OCI-M2 (cell line): ENCODE data around the gene INTS14.
"Not testable (repeated sequence)": the region's sequence is repeated elsewhere in the genome, so short reads cannot be mapped to it uniquely, and the experiment has no call there.

ENCODE experiments used
- DNase-seq: peaks from one replicate; lab custom pipeline; 2025; ENCODE audit not compliant: unreplicated experiment; lab: John Stamatoyannopoulos, UW

The INTS14 gene

DNA sequence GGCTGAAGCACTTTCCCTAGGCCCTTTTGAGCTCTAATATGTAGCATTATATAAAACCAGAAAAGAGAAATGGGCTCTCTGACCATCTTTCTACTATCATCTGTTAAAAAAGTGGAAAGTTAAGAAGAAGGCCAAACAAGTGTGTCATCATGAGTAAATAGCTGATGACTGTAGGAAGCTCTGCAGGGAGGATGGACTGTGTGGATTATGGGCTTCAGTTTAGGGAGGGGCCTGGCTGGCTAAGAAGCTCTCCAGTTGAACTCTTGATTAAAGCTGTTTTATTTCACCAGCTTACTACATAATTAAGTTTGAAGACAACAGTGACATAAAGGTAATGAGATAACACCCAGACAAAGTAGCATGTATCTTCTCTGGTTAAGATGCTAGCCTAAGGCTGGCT lies 30.6 kb downstream of the INTS14 start:
- no peak for DNase-seq

DNA sequence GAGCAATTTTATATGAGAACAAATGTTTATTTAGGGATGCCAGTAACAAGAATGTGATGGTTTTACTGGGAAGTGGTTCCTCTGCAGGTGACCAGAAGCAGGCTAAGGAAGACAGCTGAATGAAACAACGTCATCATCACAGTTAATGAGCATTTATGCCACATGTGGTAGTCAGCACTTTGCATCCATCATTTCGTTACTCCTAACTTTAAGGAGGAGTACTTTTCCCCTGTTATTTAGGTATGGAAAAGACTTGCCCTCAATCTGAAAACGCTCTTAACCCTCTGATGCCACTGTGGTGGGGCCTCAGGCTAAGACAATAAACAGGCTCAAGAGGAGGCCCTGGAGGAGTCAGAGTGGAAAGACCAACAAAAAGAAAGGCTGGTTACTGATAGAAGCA lies 31.2 kb downstream of the INTS14 start:
- no peak for DNase-seq

DNA sequence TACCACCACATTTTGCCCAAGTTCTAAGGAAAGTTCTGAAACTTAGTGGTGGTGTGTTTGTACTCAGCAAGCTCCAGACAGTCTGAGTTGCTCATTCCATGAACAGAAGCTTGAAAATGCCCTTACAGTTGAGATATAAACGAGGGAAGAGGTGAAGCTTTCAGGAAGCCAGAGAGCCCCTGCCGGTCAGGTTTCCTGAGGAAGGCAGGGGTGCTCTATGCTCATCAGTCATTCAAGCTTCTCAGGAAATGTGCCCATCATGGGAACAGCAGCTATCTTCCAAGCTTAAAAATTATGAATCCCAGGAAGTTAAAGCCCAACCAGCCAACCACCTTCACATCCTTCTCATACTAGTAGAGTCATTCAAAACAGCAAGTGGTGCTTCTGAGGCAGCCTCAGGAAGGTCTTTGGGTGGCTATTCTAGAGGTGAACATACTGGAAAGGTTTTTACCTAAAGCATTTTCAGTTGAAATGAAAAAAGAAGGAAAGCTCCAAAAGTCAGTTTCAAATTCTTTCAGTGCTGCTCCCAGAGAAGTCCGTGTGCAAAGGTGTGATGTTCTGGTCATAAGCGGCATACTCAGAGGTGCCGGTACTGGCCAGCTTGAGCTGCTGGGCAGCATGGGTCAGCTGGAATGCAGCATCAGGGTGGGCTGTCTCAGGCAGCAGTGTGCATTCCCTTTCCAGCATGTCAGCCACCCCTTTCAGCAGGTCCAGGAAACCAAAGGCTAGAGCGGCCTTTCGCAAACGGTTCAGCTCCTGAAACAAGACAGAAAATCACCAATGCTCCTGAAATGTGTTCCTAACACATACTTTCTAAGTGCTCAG lies 31.8 kb downstream of the INTS14 start:
- no peak for DNase-seq

DNA sequence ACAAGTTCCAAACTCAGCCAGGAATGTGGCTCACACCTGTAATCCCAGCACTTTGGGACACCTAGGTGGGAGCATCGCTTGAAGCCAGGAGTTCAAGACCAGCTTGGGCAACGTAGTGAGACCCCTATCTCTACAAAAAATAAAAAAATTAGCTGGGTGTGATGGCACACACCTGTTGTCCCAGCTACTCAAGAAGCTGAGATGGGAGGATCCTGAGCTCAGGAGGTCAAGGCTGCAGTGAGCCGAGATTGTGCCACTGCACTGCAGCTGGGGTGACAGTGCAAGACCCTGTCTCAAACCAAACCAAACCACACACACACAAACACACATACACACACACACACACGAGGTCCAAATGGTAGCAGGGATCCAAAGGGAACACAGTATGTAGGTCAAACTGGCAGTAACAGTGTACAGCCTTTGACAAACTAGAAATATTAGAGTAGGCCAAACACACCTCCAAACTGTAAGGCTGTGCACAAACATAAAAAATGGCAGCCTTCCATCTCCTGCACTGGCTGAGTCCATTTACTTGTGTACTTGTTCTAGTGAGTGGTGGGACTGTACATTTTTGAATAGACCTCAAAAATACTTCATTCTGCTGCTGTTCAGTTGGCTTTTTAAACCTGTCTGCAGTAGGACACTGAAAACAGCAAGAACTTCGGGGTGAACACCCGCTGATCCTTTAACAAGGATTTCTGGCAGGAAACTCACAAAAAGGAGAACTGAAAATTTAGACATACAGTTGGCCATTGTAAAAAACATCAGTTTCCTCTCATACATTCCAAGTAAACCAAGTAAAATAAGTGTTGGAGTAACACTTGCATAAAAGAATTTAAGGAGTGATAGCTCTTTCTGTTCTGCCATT lies 33.6 kb downstream of the INTS14 start:
- no peak for DNase-seq

DNA sequence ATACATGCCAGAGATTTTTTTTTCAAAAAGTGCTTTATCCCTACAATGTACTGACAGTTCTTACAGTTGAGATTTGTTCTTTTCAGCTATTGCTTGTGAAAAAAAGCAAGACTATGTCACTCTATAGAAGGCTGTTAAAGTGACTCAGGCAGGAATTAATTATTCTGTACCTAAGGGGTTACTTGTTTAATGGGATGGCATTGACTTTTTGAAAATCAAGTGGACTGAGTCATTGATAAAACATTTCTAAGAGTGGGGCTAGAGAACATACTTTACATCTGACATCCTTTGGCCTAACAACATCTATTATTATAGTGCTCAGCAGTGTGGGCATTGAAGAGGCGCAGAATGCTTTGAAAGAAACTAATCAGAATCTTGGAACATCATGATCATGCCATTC lies 34.3 kb downstream of the INTS14 start:
- no peak for DNase-seq

DNA sequence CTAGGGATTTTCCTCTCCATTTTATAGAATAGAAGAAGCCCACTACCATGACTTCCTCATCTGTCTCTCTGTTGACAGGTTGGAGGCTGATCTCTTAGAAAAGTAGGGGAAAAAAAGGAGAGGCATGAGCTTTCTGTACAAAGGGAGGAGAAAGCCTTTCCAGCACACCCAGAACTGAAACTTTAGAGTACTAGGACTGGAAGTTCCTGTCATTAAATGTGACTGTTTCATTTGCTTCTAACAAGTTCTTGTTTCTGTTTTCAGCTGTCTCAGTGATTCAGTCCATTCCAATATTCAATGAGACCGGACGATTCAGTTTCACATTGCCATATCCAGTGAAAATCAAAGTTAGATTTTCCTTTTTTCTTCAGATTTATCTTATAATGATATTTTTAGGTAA lies 39.0 kb downstream of the INTS14 start:
- DNase-seq = no peak

DNA sequence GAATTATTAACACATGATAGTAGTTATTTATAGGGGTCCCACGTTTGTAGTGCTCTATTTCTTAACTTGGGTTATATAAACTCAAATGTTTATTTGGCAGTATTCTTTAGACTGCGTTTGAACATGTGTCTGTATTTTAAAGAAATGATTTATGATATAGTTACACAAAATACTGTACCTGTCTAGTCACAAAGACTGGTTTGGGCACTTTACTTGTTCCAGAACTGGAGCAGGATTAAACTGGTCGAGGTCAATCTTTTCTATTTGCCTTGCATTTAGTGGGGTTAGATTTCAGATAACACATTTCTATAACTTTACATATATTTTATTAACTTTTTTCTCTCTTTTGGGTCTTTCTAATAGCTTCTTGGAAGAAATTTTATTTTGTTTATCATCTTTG lies 41.2 kb downstream of the INTS14 start:
- no peak for DNase-seq

DNA sequence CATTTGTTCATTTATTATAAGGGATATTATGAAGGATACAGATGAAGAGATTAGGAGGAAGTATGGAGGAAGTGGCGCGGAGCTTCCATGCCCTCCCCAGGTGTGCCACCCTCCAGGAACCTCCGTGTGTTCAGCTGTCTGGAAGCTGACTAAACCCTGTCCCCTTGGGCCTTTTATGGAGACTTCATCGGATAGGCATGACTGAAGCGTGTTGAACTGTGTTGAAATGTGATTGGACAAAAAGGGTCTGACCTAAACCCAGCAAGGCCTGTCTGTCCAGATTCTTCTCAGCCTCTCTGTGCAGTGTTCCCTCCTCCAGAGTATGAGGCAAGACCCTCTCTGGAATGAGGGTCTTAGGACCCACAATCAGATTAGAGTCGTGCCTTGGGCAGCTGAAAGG lies 49.0 kb downstream of the INTS14 start:
- no peak for DNase-seq

DNA sequence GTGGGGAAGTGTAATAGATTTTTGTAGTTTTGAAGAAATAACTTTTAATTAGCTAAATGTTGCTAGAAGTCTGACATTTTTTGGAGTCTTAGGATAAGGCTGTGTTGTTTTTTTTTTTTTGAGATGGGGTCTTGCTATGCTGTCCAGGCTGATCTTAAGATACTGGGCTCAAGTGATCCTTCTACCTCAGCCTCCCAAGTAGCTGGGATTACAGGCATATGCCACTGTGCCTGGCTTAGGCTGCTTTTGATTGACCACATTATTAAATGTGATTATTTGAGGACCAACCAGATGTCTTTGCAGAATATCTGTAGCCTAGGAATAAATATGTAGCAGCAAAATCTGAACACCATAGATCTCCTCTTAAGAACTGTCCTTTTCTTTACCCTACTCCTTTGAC lies 51.0 kb downstream of the INTS14 start:
- DNase-seq = no peak

DNA sequence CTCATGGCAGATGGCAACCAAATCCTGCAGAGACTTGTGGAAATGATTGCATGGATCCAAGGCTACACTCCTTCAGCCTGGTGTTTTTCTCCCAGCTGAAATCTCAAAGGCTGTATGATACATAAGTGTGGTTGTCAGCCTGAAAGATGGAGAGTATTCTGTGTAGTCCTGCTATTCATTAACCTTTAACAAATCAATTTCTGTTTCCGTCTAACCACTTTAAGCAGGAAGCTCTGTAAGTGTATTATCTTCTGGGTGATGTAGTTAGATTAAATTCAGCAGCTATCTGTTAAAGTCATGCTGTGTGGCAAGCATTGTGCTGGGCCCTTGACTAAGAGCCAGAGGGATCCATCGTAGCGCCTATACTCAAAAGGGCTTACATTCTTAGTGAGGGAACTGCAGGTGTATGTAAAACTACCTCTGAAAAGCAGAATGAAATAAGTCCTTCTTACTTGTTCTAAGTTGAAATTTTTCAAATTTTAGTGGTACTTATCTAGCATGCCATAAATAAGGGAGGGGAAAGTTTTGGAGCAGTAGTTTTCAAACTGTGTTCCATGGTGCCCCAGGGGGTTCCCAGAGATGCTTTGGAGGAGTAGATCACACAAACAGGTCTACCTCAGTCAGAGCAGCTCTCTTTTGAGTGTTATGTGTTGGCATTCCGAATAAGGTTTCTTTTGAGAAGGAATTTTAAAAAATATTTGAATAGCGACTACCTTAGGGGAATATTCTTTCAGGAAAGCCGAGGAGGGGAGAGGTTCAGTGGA lies 51.8 kb downstream of the INTS14 start:
- DNase-seq = no peak

DNA sequence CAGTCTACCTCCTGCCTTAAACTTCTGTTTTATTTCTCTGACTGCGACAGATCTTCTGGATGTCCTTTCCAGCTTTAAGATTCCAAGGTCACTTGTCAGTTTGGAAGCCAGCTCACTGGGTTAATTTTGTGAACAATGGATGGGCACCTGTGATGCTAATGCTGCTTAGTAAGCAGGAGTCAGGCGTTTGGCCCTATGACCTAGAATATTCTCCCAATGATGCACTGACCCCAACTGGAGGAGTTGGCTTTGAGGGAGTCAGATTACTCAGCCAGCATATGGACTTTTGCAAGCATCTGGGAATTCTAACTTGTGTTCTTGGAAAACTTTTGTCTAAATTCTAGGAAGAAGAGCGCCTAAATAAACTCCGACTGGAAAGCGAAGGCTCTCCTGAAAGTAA lies 52.6 kb downstream of the INTS14 start:
- DNase-seq = no peak

DNA sequence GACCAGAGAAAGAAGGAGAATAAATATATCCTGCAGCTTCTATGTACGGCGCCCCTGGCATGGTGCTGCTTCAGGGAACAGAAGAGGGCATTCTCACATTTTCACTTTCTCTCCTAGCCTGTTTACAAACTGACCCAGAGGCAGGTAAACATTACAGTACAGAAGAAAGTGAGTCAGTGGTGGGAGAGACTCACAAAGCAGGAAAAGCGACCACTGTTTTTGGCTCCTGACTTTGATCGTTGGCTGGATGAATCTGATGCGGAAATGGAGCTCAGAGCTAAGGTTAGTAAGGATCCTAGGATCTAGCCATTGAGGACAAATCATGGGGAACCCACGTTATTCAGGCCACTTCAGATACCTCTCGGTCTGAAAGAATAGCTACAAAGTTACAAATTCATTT lies 54.3 kb downstream of the INTS14 start:
- DNase-seq = no peak

DNA sequence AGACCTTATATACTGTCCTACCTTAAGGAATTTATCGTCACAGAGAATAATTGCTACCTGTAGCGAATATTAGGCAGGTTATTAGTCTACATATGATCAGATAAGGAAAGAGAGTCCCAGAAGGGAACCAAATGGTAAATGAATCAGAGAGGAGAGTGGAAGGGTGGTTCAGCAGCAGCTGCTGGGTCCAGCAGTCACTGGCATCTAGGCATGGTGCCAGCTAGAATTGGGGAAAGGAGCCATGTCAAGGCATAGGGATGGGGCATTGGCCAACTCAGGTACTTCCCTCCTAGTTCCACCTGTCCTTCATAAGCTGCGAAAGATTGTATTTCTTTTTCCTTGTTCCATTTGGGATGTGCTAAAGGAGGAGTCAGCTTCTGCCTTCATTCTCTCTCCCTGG lies 57.2 kb downstream of the INTS14 start:
- no peak for DNase-seq

DNA sequence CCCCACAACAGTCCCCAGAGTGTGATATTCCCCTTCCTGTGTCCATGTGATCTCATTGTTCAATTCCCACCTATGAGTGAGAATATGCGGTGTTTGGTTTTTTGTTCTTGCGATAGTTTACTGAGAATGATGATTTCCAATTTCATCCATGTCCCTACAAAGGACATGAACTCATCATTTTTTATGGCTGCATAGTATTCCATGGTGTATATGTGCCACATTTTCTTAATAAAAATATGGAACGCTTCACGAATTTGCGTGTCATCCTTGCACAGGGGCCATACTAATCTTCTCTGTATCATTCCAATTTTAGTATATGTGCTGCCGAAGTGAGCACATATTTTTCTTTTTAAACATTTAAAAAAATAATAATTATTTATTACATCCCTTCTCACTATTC lies 58.1 kb downstream of the INTS14 start:
- not testable (repeated sequence) for DNase-seq

DNA sequence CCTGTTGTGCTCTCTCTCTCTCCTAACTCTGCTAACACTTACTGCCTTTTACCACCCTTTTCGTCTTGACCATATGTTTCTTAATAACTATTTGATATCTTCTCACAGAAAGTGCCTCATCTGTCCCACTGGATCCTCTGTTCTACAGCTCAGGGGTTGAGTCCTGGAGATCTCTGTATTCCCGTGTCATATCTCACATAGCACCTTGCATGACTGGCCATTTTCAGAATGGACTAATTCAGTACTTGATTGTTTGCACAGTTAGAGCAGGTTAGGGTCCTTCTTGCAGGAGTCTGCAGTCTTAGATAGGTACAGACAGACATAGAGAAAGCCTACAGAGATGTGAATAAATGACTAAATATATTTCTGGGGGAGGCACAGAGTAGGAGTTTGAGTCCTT lies 59.7 kb downstream of the INTS14 start:
- DNase-seq = no peak

DNA sequence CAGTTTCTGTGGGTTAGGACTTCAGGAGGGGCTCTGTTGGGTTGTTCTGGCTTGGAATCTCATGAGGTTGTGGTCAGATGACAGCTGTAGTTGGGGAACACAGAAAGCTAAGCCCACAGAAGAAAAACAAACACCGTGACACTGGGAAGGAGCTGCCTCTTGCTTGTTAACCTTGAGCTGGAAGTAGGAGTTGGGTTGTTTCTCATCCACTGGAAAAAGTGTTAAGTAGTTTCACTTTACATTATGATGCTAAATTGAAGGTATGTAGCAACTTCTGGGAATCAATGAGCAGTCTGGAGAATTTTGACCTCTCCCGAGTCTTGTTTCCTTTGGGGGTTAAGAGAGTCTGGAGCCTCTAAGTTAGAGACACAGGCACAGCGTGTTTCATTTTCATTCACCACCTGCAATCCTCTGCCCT lies 60.2 kb downstream of the INTS14 start:
- DNase-seq = no peak

DNA sequence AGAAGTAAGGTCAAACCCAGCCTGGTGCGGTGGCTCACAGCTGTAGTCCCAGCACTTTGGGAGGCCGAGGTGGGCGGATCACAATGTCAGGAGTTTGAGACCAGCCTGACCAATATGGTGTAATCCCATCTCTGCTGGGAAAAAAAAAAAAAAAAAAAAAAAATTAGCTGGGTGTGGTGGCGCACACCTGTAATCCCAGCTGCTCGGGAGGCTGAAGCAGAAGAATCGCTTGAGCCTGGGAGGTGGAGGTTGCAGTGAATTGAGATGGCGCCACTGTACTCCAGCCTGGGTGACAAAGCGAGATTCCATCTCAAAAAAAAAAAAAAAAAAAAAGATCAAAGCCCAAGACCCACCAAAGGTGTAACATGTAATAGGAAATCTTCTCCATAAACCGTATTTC lies 61.6 kb downstream of the INTS14 start:
- not testable (repeated sequence) for DNase-seq

DNA sequence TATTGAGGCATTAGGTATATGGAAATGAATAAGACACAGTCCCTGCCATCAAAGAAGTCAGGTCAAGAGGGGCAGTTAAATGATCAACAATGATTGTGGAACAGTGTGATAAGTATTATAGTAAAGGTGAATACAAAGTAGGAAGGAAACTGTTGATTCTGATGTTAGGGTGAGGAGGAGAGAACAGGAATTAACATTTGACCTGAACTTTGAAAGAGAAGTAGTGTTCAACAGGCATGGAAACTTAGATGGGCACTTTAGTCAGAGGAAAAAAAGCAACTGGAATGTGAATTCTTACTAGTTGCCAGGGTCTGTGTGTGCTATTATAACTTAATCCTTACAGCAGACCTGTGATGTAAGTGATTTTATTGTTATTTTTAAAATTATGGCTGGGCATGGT lies 63.1 kb downstream of the INTS14 start:
- no peak for DNase-seq

DNA sequence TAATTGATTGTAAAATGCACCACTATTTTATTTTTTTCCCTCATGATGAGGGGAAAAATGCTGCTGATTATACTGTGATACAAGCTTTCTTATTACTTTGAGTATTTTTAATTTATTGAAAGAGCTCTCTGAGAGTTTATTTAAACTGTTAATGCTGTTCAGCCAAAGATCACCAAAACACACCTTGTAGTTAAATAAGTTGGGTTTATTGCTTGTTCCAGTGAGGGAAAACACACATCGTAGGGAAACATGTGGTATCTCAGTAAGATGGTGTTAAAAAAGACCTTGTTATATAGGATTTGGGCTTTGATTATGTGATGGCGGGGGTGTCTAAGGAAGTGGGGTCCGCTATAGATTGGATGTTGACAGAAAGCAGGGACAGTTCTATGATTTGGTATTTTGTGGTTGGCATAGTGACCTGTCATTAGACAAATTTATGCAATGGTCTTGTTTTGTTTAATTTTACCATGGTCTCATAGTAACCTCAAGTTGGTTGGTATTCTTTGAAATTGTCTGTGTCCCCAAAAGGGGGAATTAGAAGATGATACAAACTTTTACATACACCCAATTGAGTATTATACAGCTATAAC lies 69.6 kb downstream of the INTS14 start:
- DNase-seq = no peak

DNA sequence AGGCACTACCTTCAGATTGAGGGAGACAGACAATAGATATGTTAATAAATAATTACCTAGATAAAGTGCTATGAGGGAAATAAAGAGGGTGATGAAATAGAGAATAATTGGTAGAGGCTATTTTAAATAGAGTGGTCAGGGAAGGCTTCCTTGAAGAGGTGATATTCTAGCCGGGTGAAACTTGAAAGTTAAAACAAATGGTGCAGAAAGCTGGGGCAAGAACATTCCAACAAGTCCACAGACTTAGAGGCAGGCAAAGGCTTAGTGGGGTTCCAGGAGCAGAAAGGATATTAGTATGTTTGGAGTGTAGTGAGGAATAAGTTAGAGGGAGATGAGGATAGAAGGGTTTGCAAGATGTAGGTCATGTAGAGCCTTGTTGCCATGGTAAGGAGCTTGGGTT lies 70.6 kb downstream of the INTS14 start:
- DNase-seq = no peak

DNA sequence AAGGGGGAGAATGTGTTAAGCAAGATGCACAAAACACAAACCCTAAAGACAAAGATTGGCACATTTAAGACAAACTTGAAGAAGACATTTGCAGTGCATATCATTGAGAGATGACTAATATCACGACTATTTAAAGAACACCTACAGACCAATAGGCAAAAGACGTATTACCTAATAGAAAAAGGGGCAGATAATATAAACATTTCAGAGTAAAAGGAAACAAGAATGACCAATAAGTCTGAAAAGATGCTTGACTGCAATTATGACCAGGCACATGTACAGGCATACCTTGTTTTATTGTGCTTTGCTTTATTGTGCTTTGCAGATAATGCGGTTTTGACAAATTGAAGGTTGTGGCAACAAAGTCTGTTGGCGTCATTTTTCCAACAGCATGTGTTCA lies 75.7 kb downstream of the INTS14 start:
- DNase-seq = no peak
